Mesangial cell (primary cell): ENCODE data around the gene IPP. TPM values are rescaled to one million over a fixed set of nuclear protein-coding genes. Genes with fewer than 3 reads are reported as not detected.

Experiments
- total RNA-seq: library from RNA; depleted of rRNA; stranded (reverse); fragments of >200 nt; gene quantifications from 2 replicates; pipeline ENCODE4 v1.2.3, GENCODE V29; 2015

IPP gene
- total RNA-seq: 4.6 and 5.1 TPM in 2 replicates

GRCh38 chr1:45750298-45751038 is at the start of gene IPP:
TSS of gene IPP (minus strand) at chr1:45750653. CDS start at chr1:45746411, 4,242 bp downstream.

GRCh38 chr1:45687754-45688740 is 62.4 kb downstream of the IPP start, which contains the start of gene TMEM69:
TSS of gene TMEM69 (plus strand) at chr1:45688181. CDS start at chr1:45691069, 2,888 bp downstream.

GRCh38 chr1:45686288-45687013 is 64.0 kb downstream of the IPP start, which contains the start of gene GPBP1L1:
TSS of gene GPBP1L1 (minus strand) at chr1:45686533. CDS start at chr1:45659087, 27,446 bp downstream.

Other genes with a start within 250 kb of the IPP start
- 305 and 578 TPM in 2 replicates for gene PRDX1, start 228.8 kb downstream of the IPP start, total RNA-seq
- gene AKR1A1, start 199.8 kb downstream of the IPP start, total RNA-seq: 108 and 123 TPM in 2 replicates
- 21.4 and 74.0 TPM in 2 replicates for gene NASP, start 166.6 kb downstream of the IPP start, total RNA-seq
- gene CCDC17, start 126.6 kb downstream of the IPP start, total RNA-seq: under 0.01 and 0.89 TPM in 2 replicates
- 41.7 and 58.9 TPM in 2 replicates for gene GPBP1L1, start 64.1 kb downstream of the IPP start, total RNA-seq
- gene TMEM69, start 62.5 kb downstream of the IPP start, total RNA-seq: 25.7 and 28.4 TPM in 2 replicates
- 28.8 and 32.6 TPM in 2 replicates for gene MAST2, start 53.0 kb upstream of the IPP start, total RNA-seq